ENCODE measurements around the gene FAM83F.

FAM83F gene

GRCh38 chr22:40056559-40056958, 61.8 kb downstream of the FAM83F start:
- Mint-ChIP-seq H3K36me3 (ENCODE audit: low read depth) (peaks cover 4% of the 10 kb centered on the region), H3K27ac (peak overlapping the region; percentile 96), H3K9me3 (no peaks in the 10 kb centered on the region), H3K27me3 (no peaks in the 10 kb centered on the region), H3K4me3 (no peak overlapping the region), H3K4me1 (ENCODE audit: low read depth) (peaks cover 80% of the 10 kb centered on the region)
- no peak for DNase-seq

- Mint-ChIP-seq H3K27me3 (no peaks in the 10 kb centered on the region), H3K9me3 (no peaks in the 10 kb centered on the region), H3K27ac (peak overlapping the region; percentile 94), H3K36me3 (ENCODE audit: low read depth) (peaks cover 4% of the 10 kb centered on the region), H3K4me3 (peak overlapping the region; percentile 58), H3K4me1 (ENCODE audit: low read depth) (peaks cover 73% of the 10 kb centered on the region)
- DNase-seq, result no peak
These were observed 62.9 kb downstream of the FAM83F start for GRCh38 chr22:40057652-40058051.

- H3K9me3 Mint-ChIP-seq, result no peaks in the 10 kb centered on the region
- peaks cover 4% of the 10 kb centered on the region for H3K36me3 Mint-ChIP-seq (ENCODE audit: low read depth)
- H3K27ac Mint-ChIP-seq, result peak overlapping the region; percentile 94
- peak; percentile 65 for DNase-seq
- H3K4me3 Mint-ChIP-seq, result peak overlapping the region; percentile 58
- no peaks in the 10 kb centered on the region for H3K27me3 Mint-ChIP-seq
- peaks cover 74% of the 10 kb centered on the region for H3K4me1 Mint-ChIP-seq (ENCODE audit: low read depth)
These were observed 63.5 kb downstream of the FAM83F start for GRCh38 chr22:40058265-40058664.

- no peak overlapping the region for H3K4me3 Mint-ChIP-seq
- H3K27ac Mint-ChIP-seq, result peak overlapping the region; percentile 37
- no peaks in the 10 kb centered on the region for H3K27me3 Mint-ChIP-seq
- no peak for DNase-seq
- H3K4me1 Mint-ChIP-seq (ENCODE audit: low read depth), result peaks cover 64% of the 10 kb centered on the region
- H3K9me3 Mint-ChIP-seq, result no peaks in the 10 kb centered on the region
- no peaks in the 10 kb centered on the region for H3K36me3 Mint-ChIP-seq (ENCODE audit: low read depth)
These were observed 71.2 kb downstream of the FAM83F start for GRCh38 chr22:40065981-40066380.

- H3K27ac Mint-ChIP-seq, result peak overlapping the region; percentile 16
These were observed 72.9 kb downstream of the FAM83F start for GRCh38 chr22:40067639-40068038.

GRCh38 chr22:40070701-40071100, 75.9 kb downstream of the FAM83F start:
- Mint-ChIP-seq H3K27me3 (no peaks in the 10 kb centered on the region), H3K27ac (peak overlapping the region; percentile 58), H3K4me3 (peak overlapping the region; percentile 15), H3K36me3 (ENCODE audit: low read depth) (no peaks in the 10 kb centered on the region), H3K9me3 (no peaks in the 10 kb centered on the region), H3K4me1 (ENCODE audit: low read depth) (peaks cover 68% of the 10 kb centered on the region)
- no peak for DNase-seq

More at GRCh38 chr22:40067639-40068038, 72.9 kb downstream of the FAM83F start:
- H3K36me3 Mint-ChIP-seq (ENCODE audit: low read depth), result no peaks in the 10 kb centered on the region
- no peak overlapping the region for H3K4me3 Mint-ChIP-seq
- no peaks in the 10 kb centered on the region for H3K9me3 Mint-ChIP-seq
- H3K4me1 Mint-ChIP-seq (ENCODE audit: low read depth), result peaks cover 70% of the 10 kb centered on the region
- DNase-seq, result no peak
- no peaks in the 10 kb centered on the region for H3K27me3 Mint-ChIP-seq

GRCh38 chr22:40071720-40072119, 77.0 kb downstream of the FAM83F start:
- no peaks in the 10 kb centered on the region for H3K27me3 Mint-ChIP-seq
- H3K4me3 Mint-ChIP-seq, result no peak overlapping the region
- peaks cover 68% of the 10 kb centered on the region for H3K4me1 Mint-ChIP-seq (ENCODE audit: low read depth)

GRCh38 chr22:40076702-40077645, 82.2 kb downstream of the FAM83F start:
- peak overlapping the region; percentile 83 for H3K27ac Mint-ChIP-seq

More at GRCh38 chr22:40071720-40072119, 77.0 kb downstream of the FAM83F start:
- no peak overlapping the region for H3K27ac Mint-ChIP-seq
- DNase-seq, result no peak
- H3K9me3 Mint-ChIP-seq, result no peaks in the 10 kb centered on the region
- H3K36me3 Mint-ChIP-seq (ENCODE audit: low read depth), result no peaks in the 10 kb centered on the region

GRCh38 chr22:40077646-40078016, 82.9 kb downstream of the FAM83F start:
- Mint-ChIP-seq H3K27me3 (no peaks in the 10 kb centered on the region), H3K4me3 (no peak overlapping the region), H3K4me1 (ENCODE audit: low read depth) (peaks cover 49% of the 10 kb centered on the region), H3K27ac (peak overlapping the region; percentile 72), H3K36me3 (ENCODE audit: low read depth) (no peaks in the 10 kb centered on the region), H3K9me3 (no peaks in the 10 kb centered on the region)
- DNase-seq, result no peak

More at GRCh38 chr22:40076702-40077645, 82.2 kb downstream of the FAM83F start:
- H3K4me1 Mint-ChIP-seq (ENCODE audit: low read depth), result peaks cover 49% of the 10 kb centered on the region
- H3K27me3 Mint-ChIP-seq, result no peaks in the 10 kb centered on the region
- peak overlapping the region; percentile 59 for H3K4me3 Mint-ChIP-seq
- H3K36me3 Mint-ChIP-seq (ENCODE audit: low read depth), result no peaks in the 10 kb centered on the region
- no peak for DNase-seq
- H3K9me3 Mint-ChIP-seq, result no peaks in the 10 kb centered on the region

GRCh38 chr22:40081662-40082061, 86.9 kb downstream of the FAM83F start:
- DNase-seq, result no peak
- H3K4me3 Mint-ChIP-seq, result no peak overlapping the region

GRCh38 chr22:40082184-40082583, 87.4 kb downstream of the FAM83F start:
- no peak for DNase-seq
- H3K9me3 Mint-ChIP-seq, result no peaks in the 10 kb centered on the region
- no peak overlapping the region for H3K27ac Mint-ChIP-seq
- H3K27me3 Mint-ChIP-seq, result no peaks in the 10 kb centered on the region
- no peaks in the 10 kb centered on the region for H3K36me3 Mint-ChIP-seq (ENCODE audit: low read depth)
- no peak overlapping the region for H3K4me3 Mint-ChIP-seq
- H3K4me1 Mint-ChIP-seq (ENCODE audit: low read depth), result peaks cover 35% of the 10 kb centered on the region

More at GRCh38 chr22:40081662-40082061, 86.9 kb downstream of the FAM83F start:
- Mint-ChIP-seq H3K9me3 (no peaks in the 10 kb centered on the region), H3K4me1 (ENCODE audit: low read depth) (peaks cover 35% of the 10 kb centered on the region), H3K27ac (no peak overlapping the region), H3K36me3 (ENCODE audit: low read depth) (no peaks in the 10 kb centered on the region), H3K27me3 (no peaks in the 10 kb centered on the region)

GRCh38 chr22:40083794-40084193, 89.0 kb downstream of the FAM83F start:
- H3K4me3 Mint-ChIP-seq, result no peak overlapping the region
- H3K27me3 Mint-ChIP-seq, result no peaks in the 10 kb centered on the region
- H3K9me3 Mint-ChIP-seq, result no peaks in the 10 kb centered on the region
- no peaks in the 10 kb centered on the region for H3K36me3 Mint-ChIP-seq (ENCODE audit: low read depth)
- H3K27ac Mint-ChIP-seq, result no peak overlapping the region
- no peak for DNase-seq
- peaks cover 39% of the 10 kb centered on the region for H3K4me1 Mint-ChIP-seq (ENCODE audit: low read depth)

- peaks cover 40% of the 10 kb centered on the region for H3K4me1 Mint-ChIP-seq (ENCODE audit: low read depth)
- no peak for DNase-seq
- H3K27me3 Mint-ChIP-seq, result no peaks in the 10 kb centered on the region
- no peaks in the 10 kb centered on the region for H3K36me3 Mint-ChIP-seq (ENCODE audit: low read depth)
- no peaks in the 10 kb centered on the region for H3K9me3 Mint-ChIP-seq
- H3K27ac Mint-ChIP-seq, result no peak overlapping the region
- H3K4me3 Mint-ChIP-seq, result no peak overlapping the region
These were observed 89.5 kb downstream of the FAM83F start for GRCh38 chr22:40084246-40084645.

- no peak overlapping the region for H3K4me3 Mint-ChIP-seq
- no peaks in the 10 kb centered on the region for H3K36me3 Mint-ChIP-seq (ENCODE audit: low read depth)
- no peaks in the 10 kb centered on the region for H3K27me3 Mint-ChIP-seq
- DNase-seq, result no peak
- H3K4me1 Mint-ChIP-seq (ENCODE audit: low read depth), result peaks cover 74% of the 10 kb centered on the region
- H3K27ac Mint-ChIP-seq, result peak overlapping the region; percentile 3
- no peaks in the 10 kb centered on the region for H3K9me3 Mint-ChIP-seq
These were observed 94.1 kb downstream of the FAM83F start for GRCh38 chr22:40088818-40089217.
